Stimulated activated CD4-positive, alpha-beta T cell treated with anti-CD3 and anti-CD28 coated beads, TNF-alpha, amount 100 ng/mL, for 4 hours (primary cell): ENCODE results near the gene RGS6.

ENCODE experiments used
- DNase-seq, 3 experiments: peaks; one replicate each; pipeline ENCODE4 v3.0.0-alpha.2; 2020; ENCODE audit warnings: low read depth in 3 of 3

RGS6 gene

DNA sequence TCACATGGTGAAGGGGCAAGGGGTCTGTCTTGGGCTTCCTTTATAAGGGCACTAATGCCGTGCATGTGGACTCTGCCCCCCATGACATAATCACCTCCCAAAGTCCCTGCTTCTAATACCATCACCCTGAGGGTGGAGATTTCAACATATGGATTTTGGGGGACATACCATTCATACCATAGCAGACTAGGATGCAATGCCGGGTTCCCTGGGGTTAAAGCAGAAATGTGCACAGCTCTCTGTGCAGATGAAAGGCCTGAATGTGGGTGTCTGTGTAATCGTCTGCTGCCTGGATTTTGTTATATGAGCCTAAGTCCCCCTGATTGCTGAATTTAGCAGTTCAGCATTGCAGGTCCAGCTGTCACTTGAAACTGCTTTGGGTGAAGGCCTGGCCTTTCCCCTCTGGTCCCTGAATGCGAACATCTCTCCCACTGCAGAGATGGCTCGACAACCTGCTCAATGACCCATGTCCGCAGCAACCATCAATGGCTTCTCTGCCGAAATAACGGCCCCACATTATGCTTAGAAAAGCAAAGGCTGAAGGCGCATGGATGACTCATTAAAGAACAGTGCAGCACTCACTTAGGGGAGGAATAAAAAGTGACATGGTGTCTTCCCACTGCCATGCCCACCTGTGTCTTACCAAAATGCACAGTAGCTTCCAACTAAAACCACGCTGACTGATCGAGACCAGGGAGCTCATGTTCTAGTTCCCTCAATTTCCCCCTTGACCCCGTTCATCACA is 675.3 kb downstream of the RGS6 start:
- DNase-seq = no peak

DNA sequence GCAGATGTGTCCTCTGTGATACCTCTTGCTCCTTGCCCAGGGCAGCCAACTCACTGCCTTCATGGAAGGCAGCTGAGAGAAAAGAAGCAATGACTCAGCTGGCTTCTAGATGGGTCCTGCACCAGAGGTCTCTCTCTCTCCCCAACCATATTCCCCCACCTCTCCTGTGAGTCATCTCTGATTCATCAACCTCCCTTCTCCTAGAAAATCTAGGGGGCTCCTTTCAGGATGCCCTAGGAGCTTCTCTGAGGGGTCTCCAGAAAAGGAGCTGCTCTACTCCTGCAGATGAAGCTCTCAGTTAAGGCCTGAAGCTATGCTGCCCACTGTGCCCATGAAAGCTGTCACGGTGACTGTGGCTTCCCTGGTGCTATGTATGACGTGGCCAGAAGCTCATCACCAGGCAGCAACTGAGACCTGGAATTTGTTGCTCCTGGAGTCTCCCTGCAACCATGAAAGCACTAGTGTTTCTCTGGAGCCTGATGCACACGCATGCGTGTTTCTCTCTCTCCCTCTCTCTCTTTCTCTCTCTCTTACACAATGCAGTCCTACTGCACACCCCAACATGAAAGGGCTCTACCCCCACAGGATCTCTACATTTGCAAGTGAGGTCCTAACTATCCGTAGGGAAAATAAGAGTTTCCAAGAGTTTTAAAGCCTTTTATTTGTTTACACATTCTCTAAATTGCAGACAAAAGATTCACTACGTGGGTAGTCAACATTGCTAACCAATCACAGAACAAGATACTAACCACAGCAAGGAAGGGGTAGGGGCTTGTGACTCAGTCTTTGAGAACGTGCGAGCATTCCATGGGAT is 676.4 kb downstream of the RGS6 start:
- DNase-seq = no peak

DNA sequence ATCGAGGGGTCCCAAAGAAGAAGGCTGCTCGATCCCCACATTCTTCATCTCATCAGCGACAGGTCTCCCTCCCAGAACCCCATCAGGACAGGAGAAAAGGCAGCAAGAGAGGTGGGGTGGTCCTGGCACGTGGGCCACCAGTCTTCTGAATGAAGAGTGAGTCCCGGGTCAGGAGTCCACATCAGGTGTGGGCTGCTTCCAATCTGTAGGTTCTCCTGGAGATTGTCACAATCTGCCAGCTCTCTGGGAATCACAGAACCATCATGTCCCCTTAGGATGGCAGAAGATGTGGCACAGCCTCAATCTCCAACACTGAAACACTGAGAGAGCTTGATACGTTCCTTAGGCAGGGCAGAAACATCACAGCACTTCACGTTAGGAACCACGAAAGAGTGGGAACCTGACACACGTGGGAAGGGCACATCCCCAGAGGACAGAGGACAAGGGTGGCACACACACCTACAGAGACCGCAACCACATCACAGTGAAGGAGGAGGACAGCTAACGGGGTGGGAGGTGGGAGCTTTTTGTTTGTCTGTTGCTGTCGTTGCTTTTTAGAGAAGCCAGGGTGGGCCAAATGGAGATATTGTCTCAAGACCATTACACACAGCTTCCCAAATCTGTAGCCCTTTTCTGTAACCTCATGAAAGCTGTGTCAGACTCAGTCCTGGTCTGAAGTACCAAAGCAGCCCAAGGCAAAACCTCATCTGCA is 677.1 kb downstream of the RGS6 start:
- no peak for DNase-seq

DNA sequence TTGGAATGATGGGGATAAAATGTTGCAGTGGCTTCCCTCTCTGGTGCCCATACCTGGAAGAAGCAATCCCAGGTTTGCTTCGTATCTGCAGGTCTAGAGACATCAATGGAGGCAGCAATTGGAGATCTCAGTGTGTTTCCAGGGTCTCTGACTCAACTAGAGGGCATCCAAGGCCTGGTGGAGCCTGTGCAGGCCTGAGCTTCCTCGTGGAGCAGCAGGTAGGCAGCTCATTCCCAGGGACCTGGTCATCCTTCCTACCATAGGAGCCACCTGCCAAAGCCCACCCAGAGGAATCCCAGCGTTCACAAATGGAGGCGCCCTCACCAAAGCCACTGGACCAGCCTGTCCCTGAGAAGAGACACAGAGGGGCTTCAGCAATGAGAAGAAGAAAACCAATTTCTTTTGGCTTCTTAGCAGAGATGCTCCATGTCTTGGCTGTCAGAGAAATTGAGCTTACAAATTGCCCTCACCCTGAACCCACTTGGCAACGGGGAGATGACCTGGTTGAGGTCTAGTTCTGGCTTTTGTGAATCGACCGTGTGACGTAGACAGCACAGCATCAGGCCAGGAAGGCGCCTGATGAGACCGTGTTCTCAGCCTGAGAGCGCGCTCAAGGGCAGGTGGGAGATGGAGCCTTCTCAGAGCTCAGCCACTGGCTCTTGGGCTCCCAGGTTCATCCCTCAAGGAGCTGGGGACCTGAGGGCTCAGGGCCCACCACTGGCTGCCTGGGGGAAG is 678.0 kb downstream of the RGS6 start:
- DNase-seq = no peak

DNA sequence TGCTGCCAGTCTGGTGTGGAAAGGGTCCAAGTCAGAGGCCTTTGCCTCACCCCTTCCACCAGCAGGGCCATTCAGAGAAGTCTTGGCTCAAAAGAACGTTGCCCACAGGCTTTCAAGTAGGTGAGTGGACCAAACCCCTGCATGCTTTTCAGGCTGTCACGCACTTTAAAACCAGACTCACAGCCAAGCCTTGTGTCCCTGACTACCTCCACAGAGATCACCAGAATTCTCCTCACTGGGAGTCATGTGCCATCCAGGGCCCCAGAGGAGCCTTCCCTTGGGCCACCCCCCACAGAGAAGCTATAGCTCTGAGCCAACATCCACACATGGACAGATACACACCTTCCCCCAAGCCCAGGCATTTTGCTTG is 678.6 kb downstream of the RGS6 start:
- DNase-seq = no peak

DNA sequence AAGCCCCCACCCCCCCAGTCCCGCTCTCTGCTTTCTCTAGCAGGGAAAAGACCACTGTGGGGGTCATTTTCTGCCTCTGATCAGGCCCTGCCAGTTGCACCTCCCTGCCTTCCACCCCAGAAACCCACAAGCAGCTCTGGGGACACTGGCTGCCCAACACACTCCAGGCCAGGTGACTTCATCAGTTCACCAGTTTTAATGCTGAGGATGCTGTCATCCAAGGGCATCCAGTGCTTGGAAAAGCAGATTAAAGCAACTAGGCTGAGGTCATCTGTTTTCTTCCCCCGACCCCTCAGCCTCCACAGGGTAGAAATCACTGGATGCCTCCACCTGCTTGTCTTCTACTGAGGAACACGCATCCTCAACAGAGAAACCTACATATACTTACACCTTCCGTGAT is 679.3 kb downstream of the RGS6 start:
- DNase-seq = no peak

DNA sequence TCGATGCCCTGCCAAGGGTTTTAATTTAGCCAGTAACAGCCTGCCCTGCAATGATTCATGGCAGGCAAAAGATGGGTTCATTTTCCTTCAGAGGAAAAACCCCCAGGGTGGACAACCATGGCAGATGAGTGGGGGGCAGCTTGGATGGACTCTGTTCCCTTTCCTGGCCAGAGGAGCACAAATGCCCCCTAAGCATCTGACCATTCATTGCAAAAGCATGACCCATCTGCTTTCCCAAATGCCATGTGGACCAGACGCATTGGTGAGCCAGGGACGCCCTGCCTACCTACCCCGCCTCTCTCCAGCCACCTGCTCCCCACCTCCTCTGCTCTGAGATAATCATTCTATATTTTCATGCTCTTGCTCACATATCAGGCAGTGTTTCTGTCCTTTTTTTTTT is 679.8 kb downstream of the RGS6 start:
- no peak for DNase-seq

DNA sequence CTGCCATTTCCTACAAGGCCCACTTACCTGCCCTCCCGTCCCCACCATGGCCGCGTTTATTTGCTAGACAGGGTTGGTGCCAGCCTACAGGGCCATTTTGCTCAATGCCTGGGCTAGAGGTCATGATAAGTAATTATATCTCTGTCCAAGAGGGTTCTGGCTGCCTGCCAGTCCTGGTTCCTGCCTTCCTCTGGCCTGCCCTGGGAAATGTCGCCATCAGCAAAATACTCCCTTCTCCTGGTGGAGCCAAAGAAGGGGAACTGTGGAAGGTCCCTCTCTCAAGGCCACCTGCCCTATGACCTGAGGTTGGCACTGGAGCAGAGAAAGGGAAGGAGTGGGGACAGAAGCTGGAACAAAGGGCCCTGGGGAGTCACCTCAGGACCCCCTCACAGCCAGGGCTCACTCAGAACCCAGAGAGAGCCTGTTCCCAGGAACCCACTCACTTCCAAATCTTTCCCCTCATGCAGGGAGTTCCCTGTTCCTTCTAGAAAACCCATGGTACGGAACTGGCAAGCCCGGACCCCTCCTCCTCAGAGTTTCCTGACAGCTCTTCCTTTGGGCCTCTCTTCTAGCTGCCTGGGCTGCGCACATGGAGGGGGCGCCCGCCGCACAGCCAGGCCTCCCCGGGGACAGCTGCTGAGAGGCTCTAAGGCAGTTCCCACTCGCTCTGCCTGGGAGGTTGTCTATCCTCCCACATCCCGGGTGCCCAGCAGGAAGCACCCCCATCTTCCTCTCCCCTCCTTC is 681.2 kb downstream of the RGS6 start:
- DNase-seq = no peak

DNA sequence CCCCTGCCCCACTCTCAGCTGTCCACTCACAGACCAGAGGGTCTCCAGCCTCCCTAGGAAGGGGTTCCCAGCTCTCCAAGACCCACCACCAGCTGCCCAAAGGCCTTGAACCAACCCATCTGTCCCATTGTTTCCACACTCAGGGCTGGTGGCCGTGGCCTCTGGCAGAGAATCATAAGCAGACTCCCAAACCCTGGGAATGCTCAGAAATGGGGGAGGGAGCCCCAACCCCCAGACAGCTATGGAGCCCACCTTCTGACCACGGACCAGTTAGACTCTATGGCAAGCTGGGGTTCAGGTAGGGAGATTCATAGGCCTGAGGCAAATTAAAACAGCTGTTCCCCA is 681.7 kb downstream of the RGS6 start:
- no peak for DNase-seq

DNA sequence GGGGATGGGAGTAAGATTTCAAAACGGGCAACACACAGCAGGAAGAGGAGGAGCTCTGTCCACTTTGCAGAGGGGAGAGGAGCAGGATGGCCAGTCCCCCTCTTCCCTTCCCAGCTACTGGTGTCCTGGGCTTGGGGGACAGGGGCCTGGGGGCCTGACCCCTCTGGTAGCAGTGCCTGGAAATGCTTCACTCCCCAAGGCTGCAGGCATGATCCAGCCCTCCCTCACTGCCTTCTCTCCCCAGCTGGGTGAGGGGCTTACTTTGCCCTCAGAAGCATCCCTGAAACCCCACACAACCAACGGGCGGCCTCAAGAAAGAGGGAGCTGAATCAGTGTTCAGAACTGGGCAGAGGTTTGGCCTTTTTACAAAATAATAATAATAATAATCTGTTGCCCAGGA is 682.1 kb downstream of the RGS6 start:
- no peak for DNase-seq

DNA sequence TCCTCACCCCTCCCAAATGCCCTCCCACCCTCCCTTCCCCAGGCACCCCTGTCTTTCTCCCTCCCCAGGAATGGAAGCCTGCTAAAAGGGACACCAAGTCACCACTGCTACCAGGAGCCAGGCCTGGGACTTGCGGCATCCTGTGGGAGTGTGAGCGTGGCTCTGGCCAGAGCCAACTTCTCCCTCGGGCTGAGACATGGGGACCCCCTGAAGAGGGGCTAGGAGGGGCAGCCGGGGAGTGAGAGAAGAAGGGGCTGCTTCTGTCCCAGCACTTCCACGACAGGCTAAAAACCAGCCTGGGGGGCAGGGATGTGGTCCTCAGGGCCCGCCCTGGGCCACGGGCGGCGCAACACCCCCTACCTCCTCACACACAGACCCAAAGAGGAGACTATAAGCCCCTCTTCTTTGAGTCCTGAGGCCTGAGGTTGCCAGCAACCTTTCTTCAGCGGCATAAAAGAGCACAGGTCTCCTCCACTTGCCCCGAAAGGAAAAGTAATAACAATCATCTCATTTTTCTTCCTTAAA is 682.7 kb downstream of the RGS6 start:
- DNase-seq = no peak

DNA sequence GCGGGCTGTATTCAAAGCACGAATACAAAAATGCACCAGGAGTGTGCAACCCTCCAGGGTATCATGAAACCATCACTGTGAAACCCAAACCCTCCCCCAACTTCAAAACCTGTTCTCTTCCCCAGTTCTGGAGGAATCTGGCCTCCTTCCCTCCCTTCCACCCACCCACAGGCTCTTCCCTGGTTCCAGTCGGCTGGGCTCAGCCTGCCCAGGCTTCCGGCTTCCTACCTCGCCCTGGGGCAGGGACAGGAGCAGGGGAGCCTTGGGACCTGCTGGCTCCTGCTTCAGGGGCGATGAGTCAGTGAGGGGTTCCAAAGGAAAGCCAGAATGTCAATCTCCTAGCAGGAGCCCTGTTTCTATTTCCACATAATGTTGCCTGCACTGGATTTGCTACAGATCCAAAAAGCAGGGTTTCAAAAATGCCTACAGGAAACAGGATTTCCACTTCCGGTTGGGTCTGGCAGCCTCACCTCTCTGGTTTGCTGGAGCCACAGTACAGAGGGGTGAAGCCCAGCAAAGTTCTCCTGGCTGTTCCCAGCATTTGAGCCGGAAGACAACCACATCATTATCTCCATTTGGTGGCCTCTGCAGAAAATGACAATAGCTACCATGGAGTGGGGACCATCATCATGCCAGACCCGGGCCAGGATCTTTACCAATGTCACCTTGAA is 683.4 kb downstream of the RGS6 start:
- no peak for DNase-seq
